GM19238 (cell line): ENCODE results near the gene TMEM63A.
"Not testable (repeated sequence)": the region's sequence is repeated elsewhere in the genome, so short reads cannot be mapped to it uniquely, and the experiment has no call there.

Experiments
- DNase-seq: peaks from one replicate; pipeline ENCODE4 v3.0.0; 2011; ENCODE audit warnings: low spot score; ENCODE audit not compliant: insufficient read length

The TMEM63A gene

DNA sequence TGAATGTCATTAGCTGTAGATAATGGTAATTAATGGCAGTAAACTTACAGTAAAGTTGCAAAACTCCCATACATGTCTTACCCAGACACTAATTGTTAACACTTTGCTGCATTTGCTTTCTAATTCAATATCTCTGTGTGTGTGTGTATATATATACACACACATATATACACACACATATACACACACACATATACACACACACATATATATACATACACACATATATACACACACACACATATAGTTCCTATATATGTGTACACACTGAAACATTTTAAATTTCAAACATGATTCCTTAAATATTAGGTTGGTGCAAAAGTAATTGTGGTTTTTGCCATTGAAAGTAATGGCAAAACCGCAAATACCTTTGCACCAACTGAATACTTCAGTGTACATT is 75.9 kb downstream of the TMEM63A start:
- no peak for DNase-seq

DNA sequence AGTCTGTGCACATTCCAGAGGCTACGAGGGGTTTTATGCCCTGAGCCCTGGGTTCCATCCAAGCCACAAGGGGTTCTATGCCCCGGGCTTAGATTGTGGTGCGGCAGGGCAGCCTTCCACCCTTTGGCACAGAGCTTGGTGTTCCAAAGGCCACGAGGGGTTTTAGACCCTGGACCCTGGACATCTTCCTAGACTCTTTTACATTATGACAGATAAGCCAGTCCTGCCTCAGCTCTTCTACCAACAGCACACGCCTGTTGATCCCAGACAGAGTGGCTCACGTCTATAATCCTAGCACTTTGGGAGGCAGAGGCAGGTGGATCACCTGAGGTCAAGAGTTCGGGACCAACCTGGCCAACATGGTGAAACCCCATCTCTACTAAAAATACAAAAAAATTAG is 81.0 kb downstream of the TMEM63A start:
- DNase-seq: not testable (repeated sequence)

DNA sequence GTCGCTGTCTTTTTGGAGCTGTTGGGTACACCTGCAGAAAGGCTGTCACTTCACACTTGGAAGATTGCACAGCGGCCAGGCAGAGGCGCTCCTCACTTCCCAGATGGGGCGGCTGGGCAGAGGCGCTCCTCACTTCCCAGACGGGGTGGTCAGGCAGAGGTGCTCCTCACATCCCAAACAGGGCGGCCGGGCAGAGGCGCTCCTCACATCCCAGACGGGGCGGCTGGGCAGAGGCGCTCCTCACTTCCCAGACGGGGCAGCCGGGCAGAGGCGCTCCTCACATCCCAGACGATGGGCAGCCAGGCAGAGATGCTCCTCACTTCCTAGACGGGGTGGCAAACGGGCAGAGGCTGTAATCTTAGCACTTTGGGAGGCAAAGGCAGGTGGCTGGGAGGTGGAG is 86.1 kb downstream of the TMEM63A start:
- DNase-seq: not testable (repeated sequence)
